Mesodermal cell (in vitro differentiated cells): ENCODE data around the gene TGFBR3. TPM values are rescaled to one million over a fixed set of nuclear protein-coding genes. Genes with fewer than 3 reads are reported as not detected.

Source experiments
- H3K27ac ChIP-seq: 2 replicates; pipeline ENCODE4 v1.7.0; 2013; ENCODE audit warnings: mild to moderate bottlenecking, low read depth, low read length, moderate library complexity; ENCODE audit not compliant: severe bottlenecking
- H3K36me3 ChIP-seq: 2 replicates; pipeline ENCODE4 v1.7.1; 2013; ENCODE audit warnings: mild to moderate bottlenecking, low read length, moderate library complexity; ENCODE audit not compliant: control insufficient read depth, insufficient read depth
- H3K4me1 ChIP-seq: one replicate; pipeline ENCODE4 v1.7.1; 2013; ENCODE audit warnings: mild to moderate bottlenecking, low read length; ENCODE audit not compliant: insufficient read depth, control insufficient read depth, poor library complexity, severe bottlenecking
- H3K4me3 ChIP-seq: 2 replicates; pipeline ENCODE4 v1.7.0; 2013; ENCODE audit warnings: low read length, control low read depth, mild to moderate bottlenecking; ENCODE audit not compliant: insufficient read depth, poor library complexity, severe bottlenecking; ENCODE audit errors: extremely low read depth
- H3K9me3 ChIP-seq: 2 replicates; pipeline ENCODE4 v1.7.1; 2013; ENCODE audit warnings: mild to moderate bottlenecking, low read length, moderate library complexity; ENCODE audit not compliant: control insufficient read depth
- WGBS, 2 experiments: methylation state at CpG; one replicate each; pipeline ENCODE4 v1.1.5; 2013; ENCODE audit warnings: missing lambda C conversion rate in 2 of 2; ENCODE audit not compliant: insufficient coverage in 2 of 2; 5-methylcytosine and 5-hydroxymethylcytosine counted together
- polyA plus RNA-seq, 2 experiments: library from polyadenylated mRNA; stranded (reverse); fragments of 50-300 nt; gene quantifications; one replicate each; pipeline ENCODE4 v1.2.3, GENCODE V29; 2013

Gene TGFBR3
- polyA plus RNA-seq (2013, experiment 1 of 2): 23.0 TPM
- polyA plus RNA-seq (2013, experiment 2 of 2): 26.3 TPM

DNA sequence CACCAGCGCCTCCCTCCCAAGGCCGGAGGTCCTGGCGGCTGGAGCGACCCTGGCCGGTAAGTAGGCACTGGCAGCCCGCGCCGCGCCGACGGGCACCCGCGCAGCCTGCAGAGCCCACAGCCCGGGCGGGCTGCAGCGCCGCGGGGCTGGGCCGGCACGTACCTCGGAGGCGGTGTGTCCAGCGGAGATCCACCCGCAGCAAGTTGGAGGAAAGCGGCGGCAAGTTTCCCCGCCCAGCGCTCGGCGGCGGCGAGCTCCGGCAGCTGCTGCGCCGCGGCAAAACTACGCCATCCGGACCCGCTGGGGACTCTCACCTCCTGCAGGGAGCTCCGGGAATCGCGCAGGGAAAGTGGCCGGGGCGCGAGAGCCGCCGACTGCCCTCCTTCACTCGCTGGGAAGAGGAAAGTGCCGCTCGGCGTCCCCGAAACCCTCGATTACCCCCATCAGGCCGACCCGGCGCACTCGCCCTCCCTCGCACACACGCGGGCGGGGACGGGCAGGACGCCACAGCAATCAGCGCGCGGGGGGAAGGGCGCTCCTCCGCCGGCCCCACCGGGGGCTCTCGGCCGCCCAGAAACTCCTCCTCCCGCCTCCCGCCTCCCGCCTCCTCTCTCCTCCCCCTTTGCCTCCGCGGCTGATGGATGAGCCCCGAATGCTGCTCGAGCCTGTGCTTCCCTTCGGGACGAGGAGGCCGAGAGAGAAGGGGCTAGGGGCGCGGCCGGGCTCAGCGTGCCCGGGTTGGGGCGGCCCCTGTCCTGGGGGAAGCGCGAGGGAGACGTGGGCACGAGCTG is at the start of gene TGFBR3:
TGFBR3 (minus strand) TSS at position 436 of the 791 bp plus-strand sequence. CDS start 24,620 bp downstream, outside the sequence.
- 0 to 1% methylated on average over 63 to 70 of the region's 92 CpGs for WGBS, 2 experiments

DNA sequence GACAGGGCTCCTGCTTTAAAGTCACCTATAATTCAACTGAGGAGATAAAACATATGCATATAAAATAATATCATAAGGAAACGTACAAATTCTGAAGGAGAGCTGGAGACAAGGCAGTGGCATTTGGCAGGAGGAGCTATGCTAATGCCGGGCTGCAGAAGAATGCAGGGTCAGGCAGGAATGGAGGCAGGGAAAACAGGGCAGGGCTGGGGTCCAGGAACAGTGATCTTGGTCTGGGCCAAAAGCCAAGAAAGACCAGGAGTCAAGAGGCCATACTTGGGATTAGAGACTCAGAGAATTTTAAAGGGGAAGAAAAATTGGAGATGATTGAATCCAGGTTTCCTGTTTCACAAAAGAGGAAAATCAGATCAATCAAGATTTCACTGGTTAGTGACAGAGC is 43.3 kb upstream of the TGFBR3 start:
- Histone ChIP-seq H3K4me3 (no peak overlapping the region), H3K27ac (no peak overlapping the region)
- 33 to 48% methylated on average over 1 to 2 of the region's 2 CpGs for WGBS, 2 experiments

More for the DNA sequence above, at the start of gene TGFBR3:
- H3K36me3 ChIP-seq: no peaks in the 10 kb centered on the region
- no peaks in the 10 kb centered on the region for H3K9me3 ChIP-seq
- peak within 1 kb of the TSS; percentile 23 for H3K27ac ChIP-seq
- H3K4me1 ChIP-seq: peaks cover 8% of the 10 kb centered on the region
- peak within 1 kb of the TSS; percentile 82 for H3K4me3 ChIP-seq

DNA sequence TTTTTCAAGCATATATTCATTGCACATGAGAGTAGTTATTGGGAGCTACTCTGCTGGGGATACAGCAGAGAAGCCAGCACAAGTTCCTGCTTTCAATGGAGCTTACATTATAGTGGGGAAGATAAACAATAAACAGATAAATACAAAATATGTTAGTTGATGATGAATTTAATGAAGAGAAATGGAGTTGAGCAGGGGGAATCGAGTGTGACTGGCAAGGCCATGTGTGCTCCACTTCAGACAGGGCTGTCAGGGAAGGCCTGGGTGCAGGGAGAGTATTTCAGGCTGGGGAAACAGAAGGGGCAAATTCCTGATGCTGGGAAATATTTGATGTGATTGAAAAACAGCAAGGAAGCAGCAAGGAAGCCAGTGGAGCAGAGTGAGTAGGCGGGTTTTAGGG is 42.1 kb upstream of the TGFBR3 start:
- no peak overlapping the region for H3K27ac ChIP-seq
- H3K9me3 ChIP-seq: no peaks in the 10 kb centered on the region
- 94 to 96% methylated on average over 2 of the region's 2 CpGs for WGBS, 2 experiments
- H3K4me3 ChIP-seq: no peak overlapping the region
- no peaks in the 10 kb centered on the region for H3K4me1 ChIP-seq
- H3K36me3 ChIP-seq: no peaks in the 10 kb centered on the region

More for the DNA sequence above, 43.3 kb upstream of the TGFBR3 start:
- Histone ChIP-seq H3K36me3 (no peaks in the 10 kb centered on the region), H3K9me3 (no peaks in the 10 kb centered on the region), H3K4me1 (no peaks in the 10 kb centered on the region)

DNA sequence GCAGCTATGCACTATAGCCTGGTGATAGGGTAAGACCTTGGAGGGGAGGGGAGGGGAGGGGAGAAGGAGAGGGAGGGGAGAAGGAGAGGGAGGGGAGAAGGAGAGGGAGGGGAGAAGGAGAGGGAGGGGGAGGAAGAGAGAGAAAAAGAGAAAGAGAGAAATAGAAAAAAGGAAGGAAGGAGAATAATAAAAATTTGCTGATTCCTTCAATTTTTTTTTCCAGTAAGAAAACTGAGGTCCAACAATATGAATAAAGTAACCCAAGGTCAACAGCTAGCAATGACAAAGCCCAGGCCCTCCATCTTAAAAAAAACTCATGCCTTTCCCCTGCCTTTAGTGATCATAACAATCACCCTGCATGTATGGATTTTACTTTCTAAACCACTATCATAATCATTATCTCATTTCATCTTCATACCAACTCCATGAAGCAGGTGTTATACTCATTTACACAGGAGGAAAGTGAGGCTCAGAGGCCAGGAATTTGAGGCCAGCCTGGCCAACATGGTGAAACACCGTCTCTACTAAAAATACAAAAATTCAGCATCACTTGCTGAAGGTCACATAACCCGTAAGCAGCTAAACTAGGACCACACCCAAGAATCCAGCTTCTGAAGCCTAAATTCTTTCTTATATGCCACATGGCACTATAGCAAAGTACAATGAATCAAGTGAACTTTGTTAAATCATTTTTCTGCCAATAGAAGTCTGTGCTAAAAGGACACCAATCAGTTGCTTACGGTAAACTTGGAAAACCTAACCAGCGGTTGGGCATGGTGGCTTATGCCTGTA is 39.9 kb upstream of the TGFBR3 start:
- 81 to 97% methylated on average over 2 to 4 of the region's 4 CpGs for WGBS, 2 experiments
- H3K4me1 ChIP-seq: no peaks in the 10 kb centered on the region
- H3K36me3 ChIP-seq: no peaks in the 10 kb centered on the region
- no peaks in the 10 kb centered on the region for H3K9me3 ChIP-seq
- no peak overlapping the region for H3K27ac ChIP-seq
- H3K4me3 ChIP-seq: no peak overlapping the region

DNA sequence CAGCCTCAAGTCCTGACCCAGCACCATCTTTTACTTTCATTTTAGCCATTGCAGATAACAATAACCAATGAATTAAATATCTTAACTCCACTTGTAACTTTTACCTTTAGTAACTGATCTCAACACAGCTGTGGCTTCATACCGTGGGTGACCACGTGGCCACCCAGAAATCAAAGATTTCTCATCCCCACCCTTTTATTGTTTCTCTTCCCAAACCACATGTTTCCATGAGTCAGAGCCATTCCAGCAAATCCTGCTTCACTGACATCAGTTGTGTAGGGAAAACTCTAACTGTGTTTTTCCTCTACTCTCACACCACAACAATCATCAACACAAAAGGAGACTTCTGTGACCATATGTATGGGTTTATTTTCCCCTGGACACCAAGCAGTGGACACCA is 38.2 kb upstream of the TGFBR3 start:
- no peak overlapping the region for H3K27ac ChIP-seq
- 95% methylated on average over 2 of the region's 2 CpGs; no CpG with 5 or more reads in 1 of the 2 experiments for WGBS, 2 experiments
- H3K4me1 ChIP-seq: no peaks in the 10 kb centered on the region
- H3K4me3 ChIP-seq: no peak overlapping the region
- H3K36me3 ChIP-seq: no peaks in the 10 kb centered on the region
- no peaks in the 10 kb centered on the region for H3K9me3 ChIP-seq

DNA sequence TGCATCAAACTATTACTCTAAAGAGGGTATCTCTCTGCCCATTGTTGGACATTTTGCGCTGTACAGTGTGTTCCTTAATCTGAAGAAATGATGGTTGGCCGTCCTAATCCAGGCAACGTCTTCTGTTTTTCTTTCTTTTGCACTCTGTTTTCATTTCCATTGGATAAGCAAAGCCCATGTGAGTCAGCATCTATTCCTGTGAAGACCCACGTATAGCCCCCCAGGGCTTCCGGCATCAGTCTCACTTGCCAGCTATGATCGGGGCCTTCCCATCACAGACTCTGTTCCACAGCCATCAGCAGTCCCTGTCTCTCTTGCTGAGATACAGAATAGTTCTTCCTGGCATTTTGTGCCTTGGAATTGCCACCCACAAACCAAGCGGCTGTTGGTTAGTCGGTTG is 34.0 kb upstream of the TGFBR3 start:
- 85 to 94% methylated on average over 6 to 7 of the region's 8 CpGs for WGBS, 2 experiments
- no peaks in the 10 kb centered on the region for H3K36me3 ChIP-seq
- H3K4me3 ChIP-seq: no peak overlapping the region
- no peak overlapping the region for H3K27ac ChIP-seq
- no peaks in the 10 kb centered on the region for H3K9me3 ChIP-seq
- H3K4me1 ChIP-seq: no peaks in the 10 kb centered on the region

DNA sequence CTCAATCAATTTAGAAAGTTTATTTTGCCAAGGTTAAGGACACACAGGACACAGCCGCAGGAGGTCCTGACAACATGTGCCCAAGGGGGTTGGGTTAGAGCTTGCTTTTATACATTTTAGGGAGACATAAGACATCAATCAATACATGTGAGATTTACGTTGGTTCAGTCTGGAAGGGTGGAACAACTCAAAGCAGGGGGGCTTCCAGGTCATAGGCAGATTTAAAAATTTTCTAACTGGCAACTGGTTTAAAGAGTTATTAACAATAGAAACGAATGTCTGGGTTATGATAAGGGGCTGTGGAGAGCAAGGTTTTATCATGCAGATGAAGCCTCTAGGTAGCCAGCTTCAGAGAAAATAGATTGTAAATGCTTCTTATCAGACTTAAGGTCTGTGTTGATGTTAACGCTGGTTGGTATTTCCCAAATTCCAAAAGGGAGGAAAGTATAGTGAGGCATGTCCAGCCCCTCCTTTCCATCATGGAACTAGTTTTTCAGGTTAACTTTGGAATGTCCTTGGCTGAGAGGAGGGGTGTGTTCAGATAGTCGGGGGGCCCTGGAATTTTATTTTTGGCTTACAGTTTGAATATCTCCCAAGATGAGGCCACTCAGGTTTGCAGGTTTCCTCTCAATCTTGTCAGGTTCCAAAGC is 31.0 kb upstream of the TGFBR3 start:
- H3K9me3 ChIP-seq: no peaks in the 10 kb centered on the region
- WGBS, 2 experiments: 50 to 63% methylated on average over 2 of the region's 5 CpGs
- H3K4me1 ChIP-seq: no peaks in the 10 kb centered on the region

DNA sequence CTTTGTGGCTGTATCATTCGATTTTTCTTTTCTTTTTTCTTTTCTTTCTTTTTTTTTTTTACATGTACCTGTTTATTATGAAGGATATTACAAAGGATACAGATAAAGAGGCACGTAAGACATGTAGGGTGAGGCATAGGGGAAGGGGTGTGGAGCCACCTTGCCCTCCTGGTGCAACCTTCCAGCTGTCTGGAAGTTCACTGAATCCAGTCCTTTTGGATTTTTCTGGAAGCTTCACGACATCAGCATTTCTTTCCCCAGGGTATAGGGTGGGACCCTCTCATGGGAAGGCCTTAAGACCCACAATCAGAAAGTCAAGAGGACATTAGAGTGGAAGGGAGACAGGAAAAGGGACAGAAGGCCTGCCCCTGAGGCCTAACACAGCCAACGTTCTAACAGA is 30.1 kb upstream of the TGFBR3 start:
- Histone ChIP-seq H3K36me3 (no peaks in the 10 kb centered on the region), H3K4me3 (no peak overlapping the region), H3K4me1 (no peaks in the 10 kb centered on the region), H3K27ac (no peak overlapping the region), H3K9me3 (no peaks in the 10 kb centered on the region)
- WGBS, 2 experiments: 91 to 92% methylated on average over 1 to 2 of the region's 4 CpGs

More for the DNA sequence above, 31.0 kb upstream of the TGFBR3 start:
- H3K27ac ChIP-seq: no peak overlapping the region
- no peak overlapping the region for H3K4me3 ChIP-seq
- no peaks in the 10 kb centered on the region for H3K36me3 ChIP-seq

DNA sequence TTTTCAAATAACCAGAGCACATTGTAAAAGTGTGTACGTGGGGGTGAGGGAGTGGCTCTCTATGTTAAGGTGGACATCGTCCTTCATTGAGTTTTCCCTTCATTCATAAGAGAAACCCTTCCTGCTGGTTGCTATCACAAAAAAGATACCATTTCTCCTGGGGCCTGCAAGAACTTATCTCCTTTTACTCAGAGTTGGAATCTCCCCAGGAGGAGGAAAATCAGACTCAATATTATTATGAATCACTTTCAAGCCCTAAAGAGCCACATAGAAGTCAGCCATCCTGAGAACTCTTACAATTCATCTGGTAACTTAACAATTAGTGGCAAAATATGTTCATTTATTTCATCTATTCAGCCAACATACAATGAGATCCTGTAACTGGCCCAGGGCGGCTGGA is 27.1 kb upstream of the TGFBR3 start:
- Histone ChIP-seq H3K4me3 (no peak overlapping the region), H3K9me3 (no peaks in the 10 kb centered on the region), H3K36me3 (no peaks in the 10 kb centered on the region), H3K27ac (no peak overlapping the region), H3K4me1 (no peaks in the 10 kb centered on the region)
- WGBS, 2 experiments: no CpG with 5 or more reads among the region's 3 CpGs

DNA sequence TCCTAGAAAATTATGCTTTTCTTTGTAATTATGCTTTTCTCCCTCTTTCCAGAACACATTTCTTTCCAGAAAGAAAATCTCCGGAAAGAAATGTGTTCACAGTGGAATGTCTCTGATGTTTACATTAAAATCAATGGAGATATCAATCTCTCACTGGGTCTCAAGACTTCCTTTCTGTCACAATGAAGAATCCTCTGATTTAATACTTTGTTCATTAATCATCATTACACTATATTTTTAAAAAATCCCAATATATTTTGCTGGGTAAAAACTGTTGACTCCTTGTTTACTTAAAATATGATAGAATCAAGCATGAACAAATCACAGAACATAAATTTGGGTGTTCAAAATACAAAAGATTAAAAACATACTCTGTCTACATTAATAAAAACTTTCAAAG is 26.3 kb upstream of the TGFBR3 start:
- no peak overlapping the region for H3K27ac ChIP-seq
- no CpG with 5 or more reads among the region's 1 CpG for WGBS, 2 experiments
- H3K4me3 ChIP-seq: no peak overlapping the region
- H3K36me3 ChIP-seq: no peaks in the 10 kb centered on the region
- H3K9me3 ChIP-seq: no peaks in the 10 kb centered on the region
- H3K4me1 ChIP-seq: no peaks in the 10 kb centered on the region
